Measurements from ENCODE around the gene CTNNBIP1.

CTNNBIP1 gene

DNA sequence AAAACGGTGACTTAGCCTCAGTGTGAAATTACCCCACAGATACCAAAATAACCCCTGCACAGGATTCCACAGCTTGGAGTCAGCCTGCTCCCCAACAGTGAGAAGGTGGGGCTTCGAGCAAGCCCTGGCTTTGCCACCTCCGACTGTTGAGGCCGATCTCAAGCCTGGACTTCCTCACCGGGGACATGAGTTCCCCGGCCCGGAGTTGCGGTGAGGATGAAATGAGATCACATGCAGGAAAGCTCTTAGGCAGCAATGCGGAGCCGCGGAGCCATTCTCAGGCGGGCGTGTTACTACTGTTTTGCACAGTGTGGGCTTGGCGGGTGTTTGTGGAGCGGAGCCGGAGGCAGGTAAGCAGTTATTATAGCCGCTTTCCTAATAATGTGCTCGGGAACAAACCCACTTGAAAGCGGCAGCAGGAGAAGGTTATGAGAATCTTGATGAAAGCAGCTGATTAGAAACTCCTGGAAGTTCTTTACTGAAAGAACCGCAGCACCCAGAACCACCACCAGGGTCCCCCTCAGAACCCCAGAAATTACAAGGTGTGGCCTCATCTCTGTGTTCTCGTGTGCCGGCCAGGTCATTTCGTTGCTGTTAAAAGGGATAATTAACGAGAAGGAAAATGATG, 82.4 kb downstream of the CTNNBIP1 start:
- no peaks in the 10 kb centered on the region for H3K27me3 ChIP-seq (ENCODE audit: insufficient read depth, low read length, poor library complexity)
- H3K79me2 ChIP-seq (ENCODE audit: insufficient read depth, low read length): peaks cover 7% of the 10 kb centered on the region
- ATAC-seq (ENCODE audit: insufficient read depth, low read depth) (no peak), DNase-seq (no peak)
- no peaks in the 10 kb centered on the region for H3K9me3 ChIP-seq (ENCODE audit: insufficient read depth, low read length, severe bottlenecking)
- H4K20me1 ChIP-seq (ENCODE audit: insufficient read depth, low read length): peaks cover 5% of the 10 kb centered on the region
- no peak overlapping the region for H3K4me3 ChIP-seq (ENCODE audit: low read depth in 1 of 2, low read length in 2 of 2)
- no peak overlapping the region for H3K27ac ChIP-seq (ENCODE audit: low read length)
- H3K36me3 ChIP-seq (ENCODE audit: insufficient read depth, low read length): peaks cover 7% of the 10 kb centered on the region; the same call in 1 of the 2 replicates
- no peak overlapping the region for H3K4me2 ChIP-seq (ENCODE audit: insufficient read depth, low read length)
- peaks cover 15% of the 10 kb centered on the region for H3K4me1 ChIP-seq (ENCODE audit: insufficient read depth, low read length)
- TF ChIP-seq EZH2 (IDR thresholded peaks at IDR 0.05; ENCODE audit: borderline replicate concordance, low read depth, low read length, severe bottlenecking): no peak
- TF ChIP-seq, protein P1, sequence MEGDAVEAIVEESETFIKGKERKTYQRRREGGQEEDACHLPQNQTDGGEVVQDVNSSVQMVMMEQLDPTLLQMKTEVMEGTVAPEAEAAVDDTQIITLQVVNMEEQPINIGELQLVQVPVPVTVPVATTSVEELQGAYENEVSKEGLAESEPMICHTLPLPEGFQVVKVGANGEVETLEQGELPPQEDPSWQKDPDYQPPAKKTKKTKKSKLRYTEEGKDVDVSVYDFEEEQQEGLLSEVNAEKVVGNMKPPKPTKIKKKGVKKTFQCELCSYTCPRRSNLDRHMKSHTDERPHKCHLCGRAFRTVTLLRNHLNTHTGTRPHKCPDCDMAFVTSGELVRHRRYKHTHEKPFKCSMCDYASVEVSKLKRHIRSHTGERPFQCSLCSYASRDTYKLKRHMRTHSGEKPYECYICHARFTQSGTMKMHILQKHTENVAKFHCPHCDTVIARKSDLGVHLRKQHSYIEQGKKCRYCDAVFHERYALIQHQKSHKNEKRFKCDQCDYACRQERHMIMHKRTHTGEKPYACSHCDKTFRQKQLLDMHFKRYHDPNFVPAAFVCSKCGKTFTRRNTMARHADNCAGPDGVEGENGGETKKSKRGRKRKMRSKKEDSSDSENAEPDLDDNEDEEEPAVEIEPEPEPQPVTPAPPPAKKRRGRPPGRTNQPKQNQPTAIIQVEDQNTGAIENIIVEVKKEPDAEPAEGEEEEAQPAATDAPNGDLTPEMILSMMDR (IDR thresholded peaks at IDR 0.05; ENCODE audit: borderline replicate concordance, extremely low read depth, low read length, poor library complexity, severe bottlenecking): peak; percentile 52
- no peak overlapping the region for H2AFZ ChIP-seq (ENCODE audit: low read depth, low read length)
- H3K9ac ChIP-seq (ENCODE audit: low read depth, low read length): no peak overlapping the region

DNA sequence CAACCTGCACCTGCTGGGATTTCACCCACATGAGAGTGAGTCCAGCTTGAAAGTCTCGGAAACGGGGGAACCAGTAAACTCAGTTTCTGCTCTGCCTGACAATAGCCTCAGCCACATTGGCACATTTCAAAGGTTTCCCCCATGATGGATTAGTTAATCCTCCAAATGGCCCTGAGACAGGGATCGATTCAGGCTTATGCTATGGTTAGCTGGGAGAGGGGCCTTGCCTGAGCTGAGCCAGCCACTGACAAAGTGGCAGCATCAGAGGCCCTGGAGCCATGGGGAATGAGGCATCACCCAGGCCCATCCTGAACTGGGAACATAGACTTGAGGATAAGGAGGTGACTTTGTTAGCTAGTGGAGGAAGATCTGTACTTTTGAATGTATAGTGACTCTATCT, 83.5 kb downstream of the CTNNBIP1 start:
- no peak for TF ChIP-seq EZH2 (IDR thresholded peaks at IDR 0.05; ENCODE audit: borderline replicate concordance, low read depth, low read length, severe bottlenecking)
- TF ChIP-seq, protein P1 (IDR thresholded peaks at IDR 0.05; ENCODE audit: borderline replicate concordance, extremely low read depth, low read length, poor library complexity, severe bottlenecking): no peak
- no peak for DNase-seq
- Histone ChIP-seq H3K36me3 (ENCODE audit: insufficient read depth, low read length) (peaks cover 7% of the 10 kb centered on the region; the same call in 1 of the 2 replicates), H2AFZ (ENCODE audit: low read depth, low read length) (no peak overlapping the region), H3K79me2 (ENCODE audit: insufficient read depth, low read length) (peaks cover 18% of the 10 kb centered on the region), H3K4me3 (ENCODE audit: low read depth in 1 of 2, low read length in 2 of 2) (no peak overlapping the region), H3K27me3 (ENCODE audit: insufficient read depth, low read length, poor library complexity) (no peaks in the 10 kb centered on the region), H4K20me1 (ENCODE audit: insufficient read depth, low read length) (peaks cover 16% of the 10 kb centered on the region), H3K4me1 (ENCODE audit: insufficient read depth, low read length) (peaks cover 25% of the 10 kb centered on the region), H3K9ac (ENCODE audit: low read depth, low read length) (no peak overlapping the region), H3K9me3 (ENCODE audit: insufficient read depth, low read length, severe bottlenecking) (no peaks in the 10 kb centered on the region), H3K4me2 (ENCODE audit: insufficient read depth, low read length) (no peak overlapping the region), H3K27ac (ENCODE audit: low read length) (no peak overlapping the region)
- ATAC-seq (ENCODE audit: insufficient read depth, low read depth): no peak

DNA sequence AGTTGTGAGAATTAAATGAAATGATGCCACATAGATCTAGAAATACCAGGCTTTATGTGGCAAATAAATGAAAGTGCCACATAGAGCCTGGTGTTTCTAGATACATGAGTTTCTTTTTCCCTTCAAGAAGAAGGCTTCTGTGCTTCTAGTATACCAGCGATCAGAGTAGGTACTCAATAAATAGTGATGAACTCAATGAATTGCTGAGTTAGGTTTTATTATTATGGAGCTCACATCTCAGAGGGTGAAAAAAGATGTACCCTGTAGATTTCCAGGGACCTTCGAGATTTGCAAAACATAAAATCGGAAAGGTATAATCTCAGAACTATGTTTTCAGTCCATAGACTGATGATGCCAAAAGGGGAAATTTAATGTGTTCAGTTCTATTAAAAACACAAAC, 84.0 kb downstream of the CTNNBIP1 start:
- Histone ChIP-seq H3K27me3 (ENCODE audit: insufficient read depth, low read length, poor library complexity) (no peaks in the 10 kb centered on the region), H3K27ac (ENCODE audit: low read length) (no peak overlapping the region), H3K4me3 (ENCODE audit: low read depth in 1 of 2, low read length in 2 of 2) (no peak overlapping the region), H3K4me2 (ENCODE audit: insufficient read depth, low read length) (no peak overlapping the region), H3K9ac (ENCODE audit: low read depth, low read length) (no peak overlapping the region), H3K36me3 (ENCODE audit: insufficient read depth, low read length) (peaks cover 7% of the 10 kb centered on the region; the same call in 1 of the 2 replicates), H4K20me1 (ENCODE audit: insufficient read depth, low read length) (peaks cover 18% of the 10 kb centered on the region), H3K4me1 (ENCODE audit: insufficient read depth, low read length) (peaks cover 31% of the 10 kb centered on the region), H3K79me2 (ENCODE audit: insufficient read depth, low read length) (peaks cover 23% of the 10 kb centered on the region), H3K9me3 (ENCODE audit: insufficient read depth, low read length, severe bottlenecking) (no peaks in the 10 kb centered on the region), H2AFZ (ENCODE audit: low read depth, low read length) (no peak overlapping the region)
- no peak for DNase-seq
- no peak for TF ChIP-seq EZH2 (IDR thresholded peaks at IDR 0.05; ENCODE audit: borderline replicate concordance, low read depth, low read length, severe bottlenecking)
- TF ChIP-seq, protein P1 (IDR thresholded peaks at IDR 0.05; ENCODE audit: borderline replicate concordance, extremely low read depth, low read length, poor library complexity, severe bottlenecking): no peak
- no peak for ATAC-seq (ENCODE audit: insufficient read depth, low read depth)
